HuH-7 (cell line): ENCODE measurements around the gene WWP2.
"Not testable (repeated sequence)": the region's sequence is repeated elsewhere in the genome, so short reads cannot be mapped to it uniquely, and the experiment has no call there.

Source experiments
- DNase-seq: peaks from one replicate; pipeline ENCODE4 v3.0.0; 2011; ENCODE audit warnings: low spot score

Gene WWP2

GRCh38 chr16:69745959-69746358, 16.2 kb upstream of the WWP2 start:
- no peak for DNase-seq

- no peak for DNase-seq
Observed at GRCh38 chr16:69747115-69747514, 15.0 kb upstream of the WWP2 start.

- no peak for DNase-seq
Observed at GRCh38 chr16:69748694-69749345, 13.3 kb upstream of the WWP2 start.

- DNase-seq, result no peak
Observed at GRCh38 chr16:69754143-69754468, 8.0 kb upstream of the WWP2 start.

GRCh38 chr16:69754469-69755310, 7.4 kb upstream of the WWP2 start, which contains the start of gene NOB1:
NOB1 (minus strand) TSS chr16:69754926; CDS start chr16:69754910, 16 bp downstream.
- DNase-seq, result peak; percentile 96

GRCh38 chr16:69756705-69757104, 5.4 kb upstream of the WWP2 start:
- no peak for DNase-seq

- DNase-seq, result not testable (repeated sequence)
Observed at GRCh38 chr16:69757375-69757774, 4.8 kb upstream of the WWP2 start.

GRCh38 chr16:69762814-69763598, 874 bp downstream of the WWP2 start:
- no peak for DNase-seq

GRCh38 chr16:69763599-69763942, 1.4 kb downstream of the WWP2 start:
- no peak for DNase-seq

- DNase-seq, result no peak
Observed at GRCh38 chr16:69767459-69768229, 5.5 kb downstream of the WWP2 start.

- DNase-seq, result no peak
Observed at GRCh38 chr16:69768666-69769065, 6.5 kb downstream of the WWP2 start.

GRCh38 chr16:69769404-69769803, 7.3 kb downstream of the WWP2 start:
- DNase-seq, result no peak

GRCh38 chr16:69771651-69771967, 9.5 kb downstream of the WWP2 start:
- DNase-seq, result no peak

- no peak for DNase-seq
Observed at GRCh38 chr16:69773260-69773947, 11.3 kb downstream of the WWP2 start.

GRCh38 chr16:69775563-69775962, 13.4 kb downstream of the WWP2 start:
- DNase-seq, result no peak

GRCh38 chr16:69779724-69780123, 17.6 kb downstream of the WWP2 start:
- no peak for DNase-seq

GRCh38 chr16:69781118-69781517, 19.0 kb downstream of the WWP2 start:
- DNase-seq, result no peak

- no peak for DNase-seq
Observed at GRCh38 chr16:69784586-69784985, 22.5 kb downstream of the WWP2 start.

GRCh38 chr16:69787883-69788282, 25.8 kb downstream of the WWP2 start:
- DNase-seq, result no peak

- not testable (repeated sequence) for DNase-seq
Observed at GRCh38 chr16:69791391-69791847, 29.3 kb downstream of the WWP2 start.

- DNase-seq, result no peak
Observed at GRCh38 chr16:69793526-69793925, 31.4 kb downstream of the WWP2 start.

GRCh38 chr16:69794486-69794885, 32.4 kb downstream of the WWP2 start:
- DNase-seq, result no peak
